Progenitor cell of endocrine pancreas (in vitro differentiated cells): ENCODE results near the gene SYT2. TPM values are rescaled to one million over a fixed set of nuclear protein-coding genes. Genes with fewer than 3 reads are reported as not detected.

Experiments used
- DNase-seq: peaks from one replicate; pipeline ENCODE4 v3.0.0; 2021; ENCODE audit warnings: low spot score; ENCODE audit not compliant: unreplicated experiment
- H3K27ac Mint-ChIP-seq: 2 replicates; pipeline ENCODE4 v1.8.0; 2021; ENCODE audit warnings: mild to moderate bottlenecking, moderate library complexity, mixed read lengths
- H3K27me3 Mint-ChIP-seq: 2 replicates; pipeline ENCODE4 v1.8.0; 2021; ENCODE audit warnings: mixed read lengths
- H3K36me3 Mint-ChIP-seq: 2 replicates; pipeline ENCODE4 v1.8.0; 2022; ENCODE audit warnings: mixed read lengths; ENCODE audit not compliant: insufficient read depth
- H3K4me1 Mint-ChIP-seq: 2 replicates; pipeline ENCODE4 v1.8.0; 2021; ENCODE audit warnings: low read depth, mixed read lengths
- H3K4me3 Mint-ChIP-seq: 2 replicates; pipeline ENCODE4 v1.8.0; 2021; ENCODE audit warnings: low read depth, mild to moderate bottlenecking, moderate library complexity, mixed read lengths
- H3K9me3 Mint-ChIP-seq: 2 replicates; pipeline ENCODE4 v1.8.0; 2021; ENCODE audit warnings: low read depth, mixed read lengths
- total RNA-seq: library from RNA; stranded (reverse); gene quantifications from 2 replicates; pipeline ENCODE4 v1.2.1, GENCODE V29; 2021
- TF ChIP-seq, protein P1 (sequence below): fragments of 200-600 bp; sonication (generic); IDR thresholded peaks from one replicate; pipeline ENCODE4 v1.5.0; 2021; ENCODE audit warnings: antibody characterized with exemption, mild to moderate bottlenecking; ENCODE audit not compliant: unreplicated experiment

The SYT2 gene
- total RNA-seq, 1 donor from 2014 or later = 1.8 TPM

DNA sequence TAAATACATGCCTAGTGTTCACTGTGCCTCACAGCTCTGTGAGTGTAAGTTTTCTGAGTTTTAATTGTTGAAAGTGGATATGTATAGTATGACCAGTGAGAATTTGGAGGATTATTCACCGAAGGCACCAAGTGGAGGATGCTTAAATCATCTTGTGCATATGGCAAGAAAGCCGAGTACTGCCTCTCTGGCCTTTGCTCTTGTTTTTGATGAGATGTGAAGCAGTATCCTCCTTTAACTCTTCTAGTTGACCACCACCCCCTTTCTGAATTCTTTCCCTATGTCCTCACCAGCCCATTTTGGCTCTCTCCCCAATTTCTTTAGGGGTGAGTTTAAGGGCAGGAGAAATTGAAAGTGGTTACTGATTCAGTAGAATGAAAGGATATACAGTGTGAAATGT is 130.4 kb downstream of the SYT2 start:
- H3K27ac Mint-ChIP-seq = no peak overlapping the region
- H3K27me3 Mint-ChIP-seq = no peaks in the 10 kb centered on the region
- peaks cover 18% of the 10 kb centered on the region for H3K36me3 Mint-ChIP-seq
- TF ChIP-seq, protein P1, sequence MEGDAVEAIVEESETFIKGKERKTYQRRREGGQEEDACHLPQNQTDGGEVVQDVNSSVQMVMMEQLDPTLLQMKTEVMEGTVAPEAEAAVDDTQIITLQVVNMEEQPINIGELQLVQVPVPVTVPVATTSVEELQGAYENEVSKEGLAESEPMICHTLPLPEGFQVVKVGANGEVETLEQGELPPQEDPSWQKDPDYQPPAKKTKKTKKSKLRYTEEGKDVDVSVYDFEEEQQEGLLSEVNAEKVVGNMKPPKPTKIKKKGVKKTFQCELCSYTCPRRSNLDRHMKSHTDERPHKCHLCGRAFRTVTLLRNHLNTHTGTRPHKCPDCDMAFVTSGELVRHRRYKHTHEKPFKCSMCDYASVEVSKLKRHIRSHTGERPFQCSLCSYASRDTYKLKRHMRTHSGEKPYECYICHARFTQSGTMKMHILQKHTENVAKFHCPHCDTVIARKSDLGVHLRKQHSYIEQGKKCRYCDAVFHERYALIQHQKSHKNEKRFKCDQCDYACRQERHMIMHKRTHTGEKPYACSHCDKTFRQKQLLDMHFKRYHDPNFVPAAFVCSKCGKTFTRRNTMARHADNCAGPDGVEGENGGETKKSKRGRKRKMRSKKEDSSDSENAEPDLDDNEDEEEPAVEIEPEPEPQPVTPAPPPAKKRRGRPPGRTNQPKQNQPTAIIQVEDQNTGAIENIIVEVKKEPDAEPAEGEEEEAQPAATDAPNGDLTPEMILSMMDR = no peak
- peaks cover 25% of the 10 kb centered on the region for H3K4me1 Mint-ChIP-seq
- no peak for DNase-seq
- H3K9me3 Mint-ChIP-seq = no peaks in the 10 kb centered on the region
- no peak overlapping the region for H3K4me3 Mint-ChIP-seq

DNA sequence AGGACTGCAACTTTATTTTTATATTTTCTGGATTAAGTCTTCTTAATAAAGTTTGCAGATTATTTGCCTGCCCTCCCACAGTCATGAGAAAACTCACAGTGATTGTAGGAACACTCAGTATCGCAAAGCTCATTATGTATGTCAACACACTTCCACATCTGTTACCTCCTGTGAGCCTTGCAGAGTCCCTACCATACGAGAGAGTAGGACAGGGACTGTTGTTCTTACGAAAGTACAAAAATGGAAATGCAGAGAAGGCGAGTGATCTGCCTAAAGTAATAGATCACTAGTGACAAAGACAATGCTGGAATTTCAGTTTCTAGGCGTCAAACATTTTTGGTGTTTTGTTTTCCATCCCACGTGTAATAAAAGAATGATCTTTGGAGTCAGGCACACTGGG is 131.7 kb downstream of the SYT2 start:
- Mint-ChIP-seq H3K4me3 (no peak overlapping the region), H3K9me3 (no peaks in the 10 kb centered on the region), H3K27ac (no peak overlapping the region), H3K27me3 (no peaks in the 10 kb centered on the region), H3K4me1 (peaks cover 18% of the 10 kb centered on the region), H3K36me3 (peaks cover 15% of the 10 kb centered on the region)
- no peak for DNase-seq
- TF ChIP-seq, protein P1 = no peak

DNA sequence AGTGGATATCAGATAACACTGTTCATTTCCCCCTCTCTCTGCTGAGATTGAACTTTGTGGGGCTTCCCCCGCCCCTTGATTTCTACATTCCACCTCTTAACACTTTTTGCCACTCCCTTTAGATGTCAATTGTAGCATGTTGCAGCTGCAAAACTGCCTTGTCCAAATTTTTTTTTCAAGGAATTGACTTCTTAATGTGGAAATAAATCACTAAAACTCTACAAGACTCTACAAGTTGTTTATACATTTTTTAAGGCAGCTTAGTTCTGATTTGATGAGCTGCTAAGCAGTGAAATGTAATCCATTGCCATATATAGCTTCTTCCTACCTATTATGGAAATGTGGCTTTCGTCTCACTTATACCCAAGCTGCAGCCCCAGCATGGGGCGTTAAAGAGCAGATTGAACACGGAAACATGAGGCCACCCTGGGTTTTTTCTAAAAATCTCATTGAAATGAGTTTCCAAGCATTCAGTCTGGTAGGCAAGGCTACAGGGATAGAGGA is 132.2 kb downstream of the SYT2 start:
- DNase-seq = no peak
- Mint-ChIP-seq H3K4me3 (no peak overlapping the region), H3K36me3 (peaks cover 17% of the 10 kb centered on the region), H3K4me1 (peaks cover 18% of the 10 kb centered on the region), H3K9me3 (no peaks in the 10 kb centered on the region), H3K27ac (peak overlapping the region; percentile 6), H3K27me3 (no peaks in the 10 kb centered on the region)
- TF ChIP-seq, protein P1 = no peak

DNA sequence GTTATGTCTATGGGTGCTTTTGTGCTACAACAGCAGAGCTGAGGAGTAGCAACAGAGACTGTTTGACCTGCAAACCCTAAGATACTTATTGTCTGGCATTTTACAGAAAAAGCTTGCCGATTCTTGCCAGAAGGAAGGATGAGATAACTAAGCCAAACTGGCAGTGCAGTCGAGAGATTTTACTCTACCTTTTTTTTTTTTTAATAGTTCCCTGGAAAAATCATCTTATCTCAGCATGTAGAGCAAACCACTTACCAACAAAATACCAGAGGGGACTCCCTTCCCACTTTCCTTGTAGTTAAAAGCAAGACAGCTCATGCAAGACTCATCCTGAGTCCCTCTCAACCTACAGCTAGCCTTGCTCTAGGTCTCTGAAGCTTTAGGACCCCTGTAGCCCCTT is 132.9 kb downstream of the SYT2 start:
- DNase-seq = no peak
- Mint-ChIP-seq H3K27ac (no peak overlapping the region), H3K9me3 (no peaks in the 10 kb centered on the region), H3K27me3 (no peaks in the 10 kb centered on the region), H3K4me1 (peaks cover 18% of the 10 kb centered on the region), H3K4me3 (no peak overlapping the region), H3K36me3 (peaks cover 17% of the 10 kb centered on the region)
- TF ChIP-seq, protein P1 = no peak

DNA sequence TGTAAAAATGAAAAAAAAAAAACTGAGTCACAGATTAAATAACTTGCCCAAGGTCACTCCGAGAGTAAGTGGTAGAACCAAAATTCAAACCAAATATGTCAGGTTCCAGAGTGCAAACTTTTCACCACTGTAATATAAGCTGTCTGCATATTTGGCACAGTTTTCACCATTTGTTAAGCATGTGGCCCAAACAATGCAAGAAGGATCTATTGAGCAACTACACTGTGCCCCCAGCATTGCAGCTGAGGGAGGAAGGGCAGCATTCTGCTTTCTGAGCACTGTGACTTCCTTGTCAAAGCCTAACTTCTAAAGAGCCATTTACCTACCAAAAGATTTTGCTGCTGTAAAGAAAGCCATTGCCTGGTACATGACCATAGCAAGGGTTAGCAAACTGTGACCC is 133.4 kb downstream of the SYT2 start:
- DNase-seq = no peak
- TF ChIP-seq, protein P1 = no peak
- peaks cover 15% of the 10 kb centered on the region for H3K36me3 Mint-ChIP-seq
- no peaks in the 10 kb centered on the region for H3K27me3 Mint-ChIP-seq
- no peak overlapping the region for H3K4me3 Mint-ChIP-seq
- H3K4me1 Mint-ChIP-seq = peaks cover 18% of the 10 kb centered on the region
- no peaks in the 10 kb centered on the region for H3K9me3 Mint-ChIP-seq
- no peak overlapping the region for H3K27ac Mint-ChIP-seq
